ENCODE results near the gene FGFRL1. TPM values are rescaled to one million over a fixed set of nuclear protein-coding genes. Genes with fewer than 3 reads are reported as not detected.
A peak's percentile ranks its signal among the peaks of the same experiment; 100 is the strongest.

FGFRL1 gene
- total RNA-seq, 1 donor = 8.6 TPM

- no peak for TF ChIP-seq CTCF (IDR thresholded peaks at IDR 0.05; ENCODE audit: insufficient read depth, low read depth, low read length)
- no peak overlapping the region for H3K4me3 ChIP-seq (ENCODE audit: low read depth, low read length)
- DNase-seq (ENCODE audit: low read depth) = peak; percentile 46
Observed at GRCh38 chr4:1039493-1040343, 28.3 kb downstream of the FGFRL1 start.

GRCh38 chr4:1040344-1041146, 29.1 kb downstream of the FGFRL1 start:
- H3K4me3 ChIP-seq (ENCODE audit: low read depth, low read length) = no peak overlapping the region
- no peak for TF ChIP-seq CTCF (IDR thresholded peaks at IDR 0.05; ENCODE audit: insufficient read depth, low read depth, low read length)
- no peak for DNase-seq (ENCODE audit: low read depth)

GRCh38 chr4:1041147-1041935, 29.9 kb downstream of the FGFRL1 start:
- TF ChIP-seq CTCF (IDR thresholded peaks at IDR 0.05; ENCODE audit: insufficient read depth, low read depth, low read length) = no peak
- H3K4me3 ChIP-seq (ENCODE audit: low read depth, low read length) = no peak overlapping the region
- DNase-seq (ENCODE audit: low read depth) = peak; percentile 10

GRCh38 chr4:1041936-1042330, 30.5 kb downstream of the FGFRL1 start:
- H3K4me3 ChIP-seq (ENCODE audit: low read depth, low read length) = no peak overlapping the region
- DNase-seq (ENCODE audit: low read depth) = no peak
- TF ChIP-seq CTCF (IDR thresholded peaks at IDR 0.05; ENCODE audit: insufficient read depth, low read depth, low read length) = no peak

- DNase-seq (ENCODE audit: low read depth) = no peak
Observed at GRCh38 chr4:1042352-1043055, 31.1 kb downstream of the FGFRL1 start.

More at GRCh38 chr4:1042352-1043055, 31.1 kb downstream of the FGFRL1 start:
- no peak for TF ChIP-seq CTCF (IDR thresholded peaks at IDR 0.05; ENCODE audit: insufficient read depth, low read depth, low read length)
- no peak overlapping the region for H3K4me3 ChIP-seq (ENCODE audit: low read depth, low read length)
